Adipose tissue (tissue), 3 donors: ENCODE results near the gene GLRA3. TPM values are rescaled to one million over a fixed set of nuclear protein-coding genes. Genes with fewer than 3 reads are reported as not detected.
"Not testable (repeated sequence)": the region's sequence is repeated elsewhere in the genome, so short reads cannot be mapped to it uniquely, and the experiment has no call there.

Experiments
- H3K27ac ChIP-seq: one replicate; pipeline ENCODE4 v1.5.1; 2013; ENCODE audit warnings: low read depth, low read length
- WGBS, 3 donors: extraction: QIAGEN DNeasy Blood & Tissue Kit; methylation state at CpG; one replicate each; pipeline ENCODE4 v1.1.7; 2013; 5-methylcytosine and 5-hydroxymethylcytosine counted together
- polyA plus RNA-seq, 3 donors: library from polyadenylated mRNA; stranded (reverse); fragments of 200-250 nt; gene quantifications; one replicate each; pipeline ENCODE4 v1.2.3, GENCODE V29; 2013
- donor health status: healthy with polysubstance abuse.
- donor health status: Bipolar disorder and iron deficiency.
- donor health status: healthy.

Gene GLRA3
- polyA plus RNA-seq, 3 donors: 0.03 TPM; not detected in 2

GRCh38 chr4:174826660-174827059 is 2.4 kb downstream of the GLRA3 start:
- H3K27ac ChIP-seq: no peak overlapping the region

- H3K27ac ChIP-seq: no peak overlapping the region
- WGBS, 3 donors: 90 to 91% (median 91%) methylated on average over 3 of the region's 3 CpGs
Measured at GRCh38 chr4:174815282-174815681, 13.8 kb downstream of the GLRA3 start.

GRCh38 chr4:174813292-174813691 is 15.8 kb downstream of the GLRA3 start:
- no peak overlapping the region for H3K27ac ChIP-seq
- 76 to 82% (median 77%) methylated on average over 2 of the region's 2 CpGs for WGBS, 3 donors

- 49 to 64% (median 59%) methylated on average over 2 of the region's 2 CpGs for WGBS, 3 donors
- H3K27ac ChIP-seq: no peak overlapping the region
Measured at GRCh38 chr4:174810834-174811233, 18.2 kb downstream of the GLRA3 start.

GRCh38 chr4:174808836-174809235 is 20.2 kb downstream of the GLRA3 start:
- WGBS, 3 donors: 79 to 84% (median 82%) methylated on average over 5 of the region's 5 CpGs

GRCh38 chr4:174808119-174808518 is 20.9 kb downstream of the GLRA3 start:
- 83 to 91% (median 86%) methylated on average over 2 of the region's 2 CpGs for WGBS, 3 donors

More at GRCh38 chr4:174808836-174809235, 20.2 kb downstream of the GLRA3 start:
- H3K27ac ChIP-seq: no peak overlapping the region

GRCh38 chr4:174805746-174806145 is 23.3 kb downstream of the GLRA3 start:
- WGBS, 3 donors: 73 to 91% (median 79%) methylated on average over 1 of the region's 1 CpG
- H3K27ac ChIP-seq: no peak overlapping the region

More at GRCh38 chr4:174808119-174808518, 20.9 kb downstream of the GLRA3 start:
- H3K27ac ChIP-seq: no peak overlapping the region

GRCh38 chr4:174794543-174795094 is 34.4 kb downstream of the GLRA3 start:
- WGBS, 3 donors: 36 to 59% (median 53%) methylated on average over 3 of the region's 3 CpGs

GRCh38 chr4:174789657-174790056 is 39.4 kb downstream of the GLRA3 start:
- no peak overlapping the region for H3K27ac ChIP-seq

More at GRCh38 chr4:174794543-174795094, 34.4 kb downstream of the GLRA3 start:
- H3K27ac ChIP-seq: no peak overlapping the region

GRCh38 chr4:174778274-174778986 is 50.6 kb downstream of the GLRA3 start:
- not testable (repeated sequence) for H3K27ac ChIP-seq
- WGBS, 3 donors: 86 to 91% (median 90%) methylated on average over 17 to 20 of the region's 28 CpGs

GRCh38 chr4:174775366-174775765 is 53.7 kb downstream of the GLRA3 start:
- 14 to 21% (median 18%) methylated on average over 1 of the region's 1 CpG for WGBS, 3 donors

GRCh38 chr4:174764105-174764729 is 64.8 kb downstream of the GLRA3 start:
- WGBS, 3 donors: 48 to 54% (median 53%) methylated on average over 7 of the region's 7 CpGs
- no peak overlapping the region for H3K27ac ChIP-seq

More at GRCh38 chr4:174775366-174775765, 53.7 kb downstream of the GLRA3 start:
- no peak overlapping the region for H3K27ac ChIP-seq

GRCh38 chr4:174763454-174764104 is 65.5 kb downstream of the GLRA3 start:
- H3K27ac ChIP-seq: no peak overlapping the region
- 71 to 82% (median 77%) methylated on average over 4 of the region's 4 CpGs for WGBS, 3 donors

GRCh38 chr4:174761451-174761850 is 67.6 kb downstream of the GLRA3 start:
- no peak overlapping the region for H3K27ac ChIP-seq
- 87 to 94% (median 90%) methylated on average over 1 of the region's 1 CpG for WGBS, 3 donors

- 37 to 50% (median 48%) methylated on average over 4 of the region's 4 CpGs for WGBS, 3 donors
- H3K27ac ChIP-seq: no peak overlapping the region
Measured at GRCh38 chr4:174757736-174758135, 71.3 kb downstream of the GLRA3 start.

- WGBS, 3 donors: 59 to 87% (median 82%) methylated on average over 4 of the region's 4 CpGs
- H3K27ac ChIP-seq: no peak overlapping the region
Measured at GRCh38 chr4:174753021-174753420, 76.0 kb downstream of the GLRA3 start.

- H3K27ac ChIP-seq: no peak overlapping the region
- 84 to 94% (median 92%) methylated on average over 2 of the region's 2 CpGs for WGBS, 3 donors
Measured at GRCh38 chr4:174752026-174752425, 77.0 kb downstream of the GLRA3 start.

GRCh38 chr4:174749091-174749490 is 80.0 kb downstream of the GLRA3 start:
- WGBS, 3 donors: 82 to 89% (median 84%) methylated on average over 3 of the region's 3 CpGs
- no peak overlapping the region for H3K27ac ChIP-seq

GRCh38 chr4:174746710-174747109 is 82.3 kb downstream of the GLRA3 start:
- WGBS, 3 donors: 71 to 79% (median 75%) methylated on average over 2 of the region's 2 CpGs
- no peak overlapping the region for H3K27ac ChIP-seq
